ENCODE results near the gene A1BG. TPM values are rescaled to one million over a fixed set of nuclear protein-coding genes. Genes with fewer than 3 reads are reported as not detected.

The A1BG gene
- total RNA-seq, 2 donors from 2014 or later = 3.6 to 4.7 TPM

DNA sequence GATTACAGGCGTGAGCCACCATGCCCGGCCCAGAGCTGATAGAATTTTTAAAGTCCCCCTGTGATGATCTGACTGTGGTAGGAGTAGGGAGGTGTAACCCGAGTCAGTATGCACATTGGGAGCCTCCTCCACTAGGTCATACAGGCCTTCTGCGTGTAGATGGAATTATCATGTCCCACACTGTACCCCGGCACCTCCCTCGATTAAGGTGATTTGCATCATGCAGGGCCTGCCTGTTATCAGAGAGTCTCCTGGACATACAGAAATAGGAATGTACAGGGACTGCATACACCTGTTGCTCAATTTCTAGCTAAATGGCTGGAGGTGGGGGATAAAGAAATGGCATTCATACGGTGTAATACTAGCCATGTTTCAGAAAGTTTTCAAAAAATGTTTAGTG, 49.0 kb downstream of the A1BG start:
- Histone ChIP-seq H3K9me3 (no peaks in the 10 kb centered on the region), H3K9ac (ENCODE audit: low read depth in 2 of 2, low read length in 2 of 2) (no peak overlapping the region), H3K4me3 (no peak overlapping the region), H3K27ac (peak overlapping the region; percentile 75), H3K36me3 (no peaks in the 10 kb centered on the region), H3K27me3 (no peaks in the 10 kb centered on the region), H3K4me1 (no peaks in the 10 kb centered on the region)
- DNase-seq = no peak
- TF ChIP-seq, protein P1, sequence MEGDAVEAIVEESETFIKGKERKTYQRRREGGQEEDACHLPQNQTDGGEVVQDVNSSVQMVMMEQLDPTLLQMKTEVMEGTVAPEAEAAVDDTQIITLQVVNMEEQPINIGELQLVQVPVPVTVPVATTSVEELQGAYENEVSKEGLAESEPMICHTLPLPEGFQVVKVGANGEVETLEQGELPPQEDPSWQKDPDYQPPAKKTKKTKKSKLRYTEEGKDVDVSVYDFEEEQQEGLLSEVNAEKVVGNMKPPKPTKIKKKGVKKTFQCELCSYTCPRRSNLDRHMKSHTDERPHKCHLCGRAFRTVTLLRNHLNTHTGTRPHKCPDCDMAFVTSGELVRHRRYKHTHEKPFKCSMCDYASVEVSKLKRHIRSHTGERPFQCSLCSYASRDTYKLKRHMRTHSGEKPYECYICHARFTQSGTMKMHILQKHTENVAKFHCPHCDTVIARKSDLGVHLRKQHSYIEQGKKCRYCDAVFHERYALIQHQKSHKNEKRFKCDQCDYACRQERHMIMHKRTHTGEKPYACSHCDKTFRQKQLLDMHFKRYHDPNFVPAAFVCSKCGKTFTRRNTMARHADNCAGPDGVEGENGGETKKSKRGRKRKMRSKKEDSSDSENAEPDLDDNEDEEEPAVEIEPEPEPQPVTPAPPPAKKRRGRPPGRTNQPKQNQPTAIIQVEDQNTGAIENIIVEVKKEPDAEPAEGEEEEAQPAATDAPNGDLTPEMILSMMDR (IDR thresholded peaks at IDR 0.05) = no peak
- intact Hi-C loops (cut with DNase I) = no loop called here

DNA sequence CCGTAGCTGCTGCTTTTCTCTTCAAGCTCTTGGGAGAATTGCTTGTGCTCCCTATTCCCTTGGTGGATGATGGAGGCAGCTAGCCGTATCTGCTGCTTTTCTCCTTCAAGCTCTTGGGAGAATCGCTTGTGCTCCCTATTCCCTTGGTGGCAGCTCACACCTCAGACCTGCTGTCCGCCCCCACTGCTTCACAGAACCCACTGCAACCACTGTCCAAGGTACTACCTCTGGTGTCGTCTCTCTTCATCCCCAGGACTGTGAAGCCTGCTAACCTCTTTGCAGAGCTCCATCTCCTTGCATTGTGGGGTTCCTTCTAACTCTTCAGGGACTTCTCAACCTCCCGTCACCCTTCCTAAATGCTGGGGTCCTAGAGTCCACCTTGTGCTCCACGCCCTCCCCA, 52.7 kb downstream of the A1BG start:
- Histone ChIP-seq H3K9me3 (no peaks in the 10 kb centered on the region), H3K4me3 (no peak overlapping the region), H3K36me3 (no peaks in the 10 kb centered on the region), H3K27ac (no peak overlapping the region), H3K27me3 (no peaks in the 10 kb centered on the region), H3K9ac (ENCODE audit: low read depth in 2 of 2, low read length in 2 of 2) (no peak overlapping the region), H3K4me1 (no peaks in the 10 kb centered on the region)
- intact Hi-C loops (cut with DNase I) = no loop called here
- no peak for DNase-seq
- TF ChIP-seq, protein P1 (IDR thresholded peaks at IDR 0.05) = no peak

- intact Hi-C loops (cut with DNase I) = no loop called here
- Histone ChIP-seq H3K9ac (ENCODE audit: low read depth in 2 of 2, low read length in 2 of 2) (no peak overlapping the region), H3K9me3 (peaks cover 4% of the 10 kb centered on the region), H3K27me3 (no peaks in the 10 kb centered on the region), H3K4me1 (no peaks in the 10 kb centered on the region), H3K36me3 (peaks cover 20% of the 10 kb centered on the region), H3K27ac (no peak overlapping the region), H3K4me3 (no peak overlapping the region)
- no peak for DNase-seq
- TF ChIP-seq, protein P1 (IDR thresholded peaks at IDR 0.05) = no peak
These were observed 57.2 kb downstream of the A1BG start for GRCh38 chr19:58296104-58296503.

Small RNA genes lying within 50 kb of the gene (microRNA-seq; reads per million reads assigned to microRNA genes)
- gene MIR4754 = not detected
- not detected for gene MIR6806

Other genes with a start within 250 kb of the A1BG start
- gene ZNF329, start 202.7 kb downstream of the A1BG start, total RNA-seq = 1 to 10 TPM; 3.9 to 5.9 TPM
- 10 to 100 TPM; 16.3 to 17.1 TPM for gene ZNF274, start 170.4 kb downstream of the A1BG start, total RNA-seq
- gene ZNF544, start 124.6 kb downstream of the A1BG start, total RNA-seq = 10 to 100 TPM; 17.2 to 29.6 TPM
- gene ZNF8, start 74.5 kb downstream of the A1BG start, total RNA-seq = 1 to 10 TPM; 3.4 to 3.8 TPM
- gene ERVK3-1, start 48.1 kb downstream of the A1BG start, total RNA-seq = 10 to 100 TPM; 21.6 to 25.0 TPM
- 1 to 10 TPM; 3.0 to 3.7 TPM for gene ZSCAN22, start 26.5 kb downstream of the A1BG start, total RNA-seq
- 1 to 10 TPM in 1 of 2 donors, under 1 TPM in 1; 0.98 to 1.9 TPM for gene ZNF497, start 9.3 kb upstream of the A1BG start, total RNA-seq
- gene ZNF837, start 27.5 kb upstream of the A1BG start, total RNA-seq = 1 to 10 TPM; 1.8 to 2.6 TPM
- gene RPS5, start 33.8 kb upstream of the A1BG start, total RNA-seq = 100 to 1,000 TPM; 781 to 884 TPM
- not detected for gene RNF225, start 42.2 kb upstream of the A1BG start, total RNA-seq
- gene ZNF584, start 55.2 kb upstream of the A1BG start, total RNA-seq = 1 to 10 TPM; 5.9 to 8.5 TPM
- 1 to 10 TPM; 2.6 to 5.8 TPM for gene ZNF132, start 86.7 kb upstream of the A1BG start, total RNA-seq
- gene ZNF324B, start 98.1 kb upstream of the A1BG start, total RNA-seq = 1 to 10 TPM; 4.4 to 7.5 TPM
- gene ZNF324, start 113.6 kb upstream of the A1BG start, total RNA-seq = 10 to 100 TPM; 10.2 to 12.0 TPM
- 10 to 100 TPM in 1 of 2 donors, 1 to 10 TPM in 1; 7.4 to 10.5 TPM for gene ZNF446, start 122.9 kb upstream of the A1BG start, total RNA-seq
- 1 to 10 TPM; 3.7 to 8.7 TPM for gene SLC27A5, start 158.5 kb upstream of the A1BG start, total RNA-seq
- 10 to 100 TPM; 13.5 to 20.2 TPM for gene ZBTB45, start 166.3 kb upstream of the A1BG start, total RNA-seq
- 100 to 1,000 TPM; 205 to 412 TPM for gene TRIM28, start 190.6 kb upstream of the A1BG start, total RNA-seq
- gene CHMP2A, start 201.6 kb upstream of the A1BG start, total RNA-seq = 100 to 1,000 TPM; 176 to 183 TPM
- gene UBE2M, start 205.1 kb upstream of the A1BG start, total RNA-seq = 10 to 100 TPM; 63.0 to 79.4 TPM
- 10 to 100 TPM; 19.3 to 39.2 TPM for gene MZF1, start 219.8 kb upstream of the A1BG start, total RNA-seq

All from colonic mucosa (tissue), 4 donors.